Erythroblast (primary cell): Measurements from ENCODE around the gene PRKAR1B.

ENCODE experiments used
- GATA1 ChIP-seq: IDR thresholded peaks from 2 replicates; pipeline ENCODE4 v1.6.1; 2011; ENCODE audit warnings: low read depth, mild to moderate bottlenecking, control low read depth, low read length, moderate library complexity
- POLR2A ChIP-seq: IDR thresholded peaks from 2 replicates; pipeline ENCODE4 v1.6.1; 2011; ENCODE audit warnings: mild to moderate bottlenecking, low read length

DNA sequence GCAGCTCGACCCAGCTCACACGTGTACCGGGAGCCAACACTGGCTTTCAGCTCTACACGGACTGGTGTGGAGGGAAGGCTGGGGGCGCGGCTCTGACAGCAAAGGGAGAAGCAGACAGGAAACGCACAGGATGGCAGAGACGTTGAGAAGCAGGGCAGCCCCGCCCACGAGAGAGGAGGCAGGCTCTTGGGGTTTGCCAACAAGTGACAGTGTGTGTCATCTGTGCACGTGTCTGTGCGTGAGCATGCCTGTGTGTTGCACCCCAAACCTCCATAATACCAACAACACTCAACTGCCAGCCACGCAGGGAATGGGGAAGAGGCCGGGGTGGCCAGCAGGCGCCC is 143.0 kb downstream of the PRKAR1B start:
- TF ChIP-seq POLR2A (no peak), GATA1 (no peak)
